Measurements from ENCODE around the gene ASB8. TPM values are rescaled to one million over a fixed set of nuclear protein-coding genes. Genes with fewer than 3 reads are reported as not detected.
"Not testable (repeated sequence)": the region's sequence is repeated elsewhere in the genome, so short reads cannot be mapped to it uniquely, and the experiment has no call there.

ASB8 gene
- total and polyA plus RNA-seq, 4 experiments from 2014 or later, result 61.0 to 64.6 (median 63.6) TPM

- peak overlapping the region in 1 of 8 donors; percentile 16 for H3K4me3 Mint-ChIP-seq
- peak overlapping the region in 1 of 7 donors; percentile 16 for H3K27ac Mint-ChIP-seq
- CTCF ChIA-PET (ENCODE audit: partially characterized antibody), result no interaction called here
These were observed 35.8 kb downstream of the ASB8 start for GRCh38 chr12:48121522-48121921.

GRCh38 chr12:48119834-48120195 is 37.5 kb downstream of the ASB8 start:
- Mint-ChIP-seq H3K27me3 (peaks cover 2 to 4% of the 10 kb centered on the region in 2 donors), H3K27ac (peak overlapping the region in 5 of 7 donors; percentile 56 to 98 (median 95)), H3K4me3 (peak overlapping the region; percentile 91 to 100 (median 98)), H3K36me3 (peaks cover 8 to 12% of the 10 kb centered on the region in 2 donors), H3K4me1 (peaks cover 18 to 28% (median 18%) of the 10 kb centered on the region in 4 donors), H3K9me3 (no peaks in the 10 kb centered on the region)
- CTCF ChIA-PET (ENCODE audit: partially characterized antibody), result interaction anchor here (0.6 to 1.5 kb wide), 4 partner anchors 34 to 69 kb away, joined by 3 to 5 read pairs (median 4); partner anchors contain the start of genes ASB8 and CCDC184
- H3K9me3 ChIP-seq (ENCODE audit: control insufficient read depth in 1 of 2, low read length in 2 of 2), result no peaks in the 10 kb centered on the region
- POLR2A ChIA-PET (ENCODE audit: partially characterized antibody), result interaction anchor here (1.1 to 2.6 kb wide), 3 partner anchors 13 to 37 kb away, joined by 3 to 28 read pairs (median 14); partner anchors contain the start of genes ASB8 and SENP1
- no peak overlapping the region for H3K27ac ChIP-seq (ENCODE audit: low read depth, low read length)
- no peak for DNase-seq
- H3K4me3 ChIP-seq (ENCODE audit: low read length in 2 of 2), result peak overlapping the region in 1 of 2 donors; percentile 56
- peaks cover 15% of the 10 kb centered on the region for H3K4me1 ChIP-seq (ENCODE audit: insufficient read depth, low read length)
- no peaks in the 10 kb centered on the region for H3K36me3 ChIP-seq (ENCODE audit: insufficient read depth, low read length)
- intact Hi-C loops (cut with micrococcal nuclease), result loop anchor here (1.0 kb wide), 1 partner anchor 14 kb away; the partner anchor contains the start of gene SENP1
- no peaks in the 10 kb centered on the region for H3K27me3 ChIP-seq (ENCODE audit: insufficient read depth, low read length)

More at GRCh38 chr12:48121522-48121921, 35.8 kb downstream of the ASB8 start:
- H3K27ac ChIP-seq (ENCODE audit: low read depth, low read length), result no peak overlapping the region
- no peak for DNase-seq
- no peak overlapping the region for H3K4me3 ChIP-seq (ENCODE audit: low read length in 2 of 2)
- H3K9me3 ChIP-seq (ENCODE audit: control insufficient read depth in 1 of 2, low read length in 2 of 2), result no peaks in the 10 kb centered on the region
- intact Hi-C loops (cut with micrococcal nuclease), result no loop called here
- POLR2A ChIA-PET (ENCODE audit: partially characterized antibody), result no interaction called here
- Mint-ChIP-seq H3K36me3 (peaks cover 10 to 17% of the 10 kb centered on the region in 2 donors), H3K27me3 (peaks cover 0 to 2% of the 10 kb centered on the region in 2 donors), H3K4me1 (peaks cover 18 to 28% (median 18%) of the 10 kb centered on the region in 4 donors), H3K9me3 (no peaks in the 10 kb centered on the region)
- H3K4me1 ChIP-seq (ENCODE audit: insufficient read depth, low read length), result peaks cover 15% of the 10 kb centered on the region
- no peaks in the 10 kb centered on the region for H3K27me3 ChIP-seq (ENCODE audit: insufficient read depth, low read length)
- H3K36me3 ChIP-seq (ENCODE audit: insufficient read depth, low read length), result no peaks in the 10 kb centered on the region

GRCh38 chr12:48119078-48119833 is 38.1 kb downstream of the ASB8 start, which contains the start of gene PFKM:
Gene PFKM, plus strand, starts transcription at chr12:48119364. Its CDS starts 3,411 bp downstream, at chr12:48122775.
- no peaks in the 10 kb centered on the region for H3K9me3 ChIP-seq (ENCODE audit: control insufficient read depth in 1 of 2, low read length in 2 of 2)
- peak within 1 kb of the TSS; percentile 91 to 100 (median 98) for H3K4me3 Mint-ChIP-seq
- H3K4me3 ChIP-seq (ENCODE audit: low read length in 2 of 2), result peak within 1 kb of the TSS; percentile 56 to 77
- ChIA-PET CTCF (ENCODE audit: partially characterized antibody) (interaction anchor here (1.1 to 1.5 kb wide), 3 partner anchors 39 to 70 kb away, joined by 3 to 5 read pairs (median 4); partner anchors contain the start of genes ASB8 and CCDC184), POLR2A (ENCODE audit: partially characterized antibody) (interaction anchor here (1.1 to 2.6 kb wide), 3 partner anchors 13 to 38 kb away, joined by 3 to 28 read pairs (median 14); partner anchors contain the start of genes ASB8 and SENP1)
- peaks cover 18 to 28% (median 18%) of the 10 kb centered on the region in 4 donors for H3K4me1 Mint-ChIP-seq
- DNase-seq, result peak; percentile 64 to 73 (median 66)
- H3K27ac ChIP-seq (ENCODE audit: low read depth, low read length), result peak within 1 kb of the TSS; percentile 33
- peak within 1 kb of the TSS in 6 of 7 donors; percentile 93 to 98 (median 95) for H3K27ac Mint-ChIP-seq
- H3K9me3 Mint-ChIP-seq, result no peaks in the 10 kb centered on the region
- H3K4me1 ChIP-seq (ENCODE audit: insufficient read depth, low read length), result peaks cover 15% of the 10 kb centered on the region
- no peaks in the 10 kb centered on the region for H3K36me3 ChIP-seq (ENCODE audit: insufficient read depth, low read length)
- no peaks in the 10 kb centered on the region for H3K27me3 ChIP-seq (ENCODE audit: insufficient read depth, low read length)
- H3K36me3 Mint-ChIP-seq, result peaks cover 8% of the 10 kb centered on the region in 2 donors
- peaks cover 4 to 6% of the 10 kb centered on the region in 2 donors for H3K27me3 Mint-ChIP-seq
- intact Hi-C loops (cut with micrococcal nuclease), result loop anchor here (1.0 kb wide), 1 partner anchor 13 kb away; the partner anchor contains the start of gene SENP1

- Histone ChIP-seq H3K4me3 (ENCODE audit: low read length in 2 of 2) (peak overlapping the region in 1 of 2 donors; percentile 77), H3K27me3 (ENCODE audit: insufficient read depth, low read length) (no peaks in the 10 kb centered on the region), H3K4me1 (ENCODE audit: insufficient read depth, low read length) (peaks cover 15% of the 10 kb centered on the region), H3K27ac (ENCODE audit: low read depth, low read length) (no peak overlapping the region), H3K36me3 (ENCODE audit: insufficient read depth, low read length) (no peaks in the 10 kb centered on the region), H3K9me3 (ENCODE audit: control insufficient read depth in 1 of 2, low read length in 2 of 2) (no peaks in the 10 kb centered on the region)
- peak overlapping the region in 3 of 7 donors; percentile 44 to 98 (median 96) for H3K27ac Mint-ChIP-seq
- no peak for DNase-seq
- H3K4me3 Mint-ChIP-seq, result peak overlapping the region; percentile 91 to 100 (median 98)
- H3K4me1 Mint-ChIP-seq, result peaks cover 18 to 28% (median 18%) of the 10 kb centered on the region in 4 donors
- intact Hi-C loops (cut with micrococcal nuclease), result no loop called here
- H3K9me3 Mint-ChIP-seq, result no peaks in the 10 kb centered on the region
- POLR2A ChIA-PET (ENCODE audit: partially characterized antibody), result interaction anchor here (2.2 to 2.6 kb wide), 2 partner anchors 12 to 39 kb away, joined by 14 to 28 read pairs; partner anchors contain the start of genes ASB8 and SENP1
- peaks cover 5 to 6% of the 10 kb centered on the region in 2 donors for H3K36me3 Mint-ChIP-seq
- H3K27me3 Mint-ChIP-seq, result peaks cover 6% of the 10 kb centered on the region in 2 donors
- CTCF ChIA-PET (ENCODE audit: partially characterized antibody), result interaction anchor here (1.7 kb wide), 1 partner anchor 15 kb away, joined by 3 read pairs; no protein-coding TSS in a partner anchor
These were observed 38.9 kb downstream of the ASB8 start for GRCh38 chr12:48118284-48118871.

GRCh38 chr12:48115957-48116356 is 41.4 kb downstream of the ASB8 start:
- no peak overlapping the region for H3K27ac Mint-ChIP-seq
- peaks cover 6% of the 10 kb centered on the region in 2 donors for H3K27me3 Mint-ChIP-seq
- H3K4me1 Mint-ChIP-seq, result peaks cover 16 to 21% (median 18%) of the 10 kb centered on the region in 4 donors
- Histone ChIP-seq H3K27me3 (ENCODE audit: insufficient read depth, low read length) (no peaks in the 10 kb centered on the region), H3K4me1 (ENCODE audit: insufficient read depth, low read length) (peaks cover 15% of the 10 kb centered on the region), H3K9me3 (ENCODE audit: control insufficient read depth in 1 of 2, low read length in 2 of 2) (no peaks in the 10 kb centered on the region), H3K36me3 (ENCODE audit: insufficient read depth, low read length) (no peaks in the 10 kb centered on the region), H3K4me3 (ENCODE audit: low read length in 2 of 2) (no peak overlapping the region), H3K27ac (ENCODE audit: low read depth, low read length) (no peak overlapping the region)
- ChIA-PET CTCF (ENCODE audit: partially characterized antibody) (no interaction called here), POLR2A (ENCODE audit: partially characterized antibody) (no interaction called here)
- H3K36me3 Mint-ChIP-seq, result no peaks in the 10 kb centered on the region
- intact Hi-C loops (cut with micrococcal nuclease), result no loop called here
- no peaks in the 10 kb centered on the region for H3K9me3 Mint-ChIP-seq
- no peak for DNase-seq
- no peak overlapping the region for H3K4me3 Mint-ChIP-seq

- H3K4me3 ChIP-seq (ENCODE audit: low read length in 2 of 2); intact Hi-C loops (cut with micrococcal nuclease); CTCF ChIA-PET (ENCODE audit: partially characterized antibody); H3K9me3 Mint-ChIP-seq; DNase-seq; H3K27ac Mint-ChIP-seq; H3K36me3 Mint-ChIP-seq; H3K4me3 Mint-ChIP-seq; H3K36me3 ChIP-seq (ENCODE audit: insufficient read depth, low read length); H3K9me3 ChIP-seq (ENCODE audit: control insufficient read depth in 1 of 2, low read length in 2 of 2); H3K27me3 ChIP-seq (ENCODE audit: insufficient read depth, low read length); H3K27ac ChIP-seq (ENCODE audit: low read depth, low read length); H3K27me3 Mint-ChIP-seq: not testable (repeated sequence)
- POLR2A ChIA-PET (ENCODE audit: partially characterized antibody), result interaction anchor here (1.1 kb wide), 1 partner anchor 41 kb away, joined by 3 read pairs; no protein-coding TSS in a partner anchor
- peaks cover 19% of the 10 kb centered on the region for H3K4me1 ChIP-seq (ENCODE audit: insufficient read depth, low read length)
- H3K4me1 Mint-ChIP-seq, result peaks cover 22 to 27% (median 24%) of the 10 kb centered on the region in 4 donors
These were observed 46.0 kb downstream of the ASB8 start for GRCh38 chr12:48111312-48111693.

Data from CD4-positive, alpha-beta memory T cell (primary cell).